Left cardiac atrium (tissue), 4 donors: ENCODE measurements around the gene KLHL26. TPM values are rescaled to one million over a fixed set of nuclear protein-coding genes. Genes with fewer than 3 reads are reported as not detected.

Experiments
- ATAC-seq, 2 donors: fragments of 200-7000 bp; cut with Tn5 transposase; one replicate each; pipeline ENCODE4 v1.9.1; 2020; ENCODE audit warnings: mild to moderate bottlenecking in 2 of 2, moderate library complexity in 2 of 2
- DNase-seq: peaks from one replicate; pipeline ENCODE4 v3.0.0-alpha.2; 2020
- intact Hi-C, 2 donors: fragments of 100-400 bp; cut with DNase I; formaldehyde crosslinking; loops; one replicate each; pipeline versions ENCODE4 v1.14.1 to v1.15.1; 2022 to 2023
- total RNA-seq, 2 donors: library from RNA; stranded (reverse); fragmentation: NEBNext Ultra II Directional; extraction: Animal tissue kit (Norgen Biotek cat#: 25700); gene quantifications; one replicate each; pipeline ENCODE4 v1.2.1, GENCODE V29; 2021
- donor health status: DM: no; HTN: yes; CAD: no.
- donor health status: DM: no; HTN: yes; CAD: no; lungs with severe emphysema.
- donor health status: DM: yes; HTN: yes; CAD: no.
- donor health status: Dilated cardiomyopathy.

Gene KLHL26
- total RNA-seq, 2 donors from 2014 or later, result 7.8 to 10.2 TPM

GRCh38 chr19:18657590-18658365 lies 20.9 kb downstream of the KLHL26 start:
- DNase-seq, result peak; percentile 86
- ATAC-seq, result peak; percentile 50 to 60
- intact Hi-C loops, result no loop called here

GRCh38 chr19:18658366-18658855 lies 21.6 kb downstream of the KLHL26 start:
- DNase-seq, result no peak
- ATAC-seq, result no peak
- intact Hi-C loops, result no loop called here

GRCh38 chr19:18659281-18660050 lies 22.6 kb downstream of the KLHL26 start:
- intact Hi-C loops, result no loop called here
- ATAC-seq, result peak; percentile 44 to 51
- peak; percentile 81 for DNase-seq

- ATAC-seq, result peak; percentile 64 to 84
- intact Hi-C loops, result no loop called here
Measured at GRCh38 chr19:18660051-18660910, 23.5 kb downstream of the KLHL26 start.

GRCh38 chr19:18660939-18661670 lies 24.3 kb downstream of the KLHL26 start:
- intact Hi-C loops, result no loop called here
- no peak for ATAC-seq
- DNase-seq, result no peak

More at GRCh38 chr19:18660051-18660910, 23.5 kb downstream of the KLHL26 start:
- DNase-seq, result peak; percentile 91

- DNase-seq (no peak), ATAC-seq (no peak)
- intact Hi-C loops, result no loop called here
Measured at GRCh38 chr19:18662972-18663732, 26.3 kb downstream of the KLHL26 start.

GRCh38 chr19:18663940-18664530 lies 27.2 kb downstream of the KLHL26 start:
- no peak for ATAC-seq
- no peak for DNase-seq
- intact Hi-C loops, result no loop called here

- intact Hi-C loops, result no loop called here
- peak; percentile 48 for DNase-seq
- ATAC-seq, result peak; percentile 47 to 84
Measured at GRCh38 chr19:18665771-18666202, 29.0 kb downstream of the KLHL26 start.

GRCh38 chr19:18666317-18666716 lies 29.5 kb downstream of the KLHL26 start:
- intact Hi-C loops, result no loop called here
- DNase-seq, result no peak
- ATAC-seq, result peak in 1 of 2 donors; percentile 4

- no peak for DNase-seq
- ATAC-seq, result no peak
- intact Hi-C loops, result no loop called here
Measured at GRCh38 chr19:18666784-18667183, 30.0 kb downstream of the KLHL26 start.

GRCh38 chr19:18667531-18668251 lies 30.9 kb downstream of the KLHL26 start:
- peak; percentile 34 for DNase-seq
- intact Hi-C loops, result no loop called here
- ATAC-seq, result no peak

- no peak for DNase-seq
- ATAC-seq, result no peak
- intact Hi-C loops, result no loop called here
Measured at GRCh38 chr19:18668252-18668631, 31.4 kb downstream of the KLHL26 start.

- intact Hi-C loops, result no loop called here
- ATAC-seq (no peak), DNase-seq (no peak)
Measured at GRCh38 chr19:18668744-18669523, 32.1 kb downstream of the KLHL26 start.

- DNase-seq (no peak), ATAC-seq (no peak)
- intact Hi-C loops, result no loop called here
Measured at GRCh38 chr19:18669524-18669817, 32.6 kb downstream of the KLHL26 start.

GRCh38 chr19:18669883-18670282 lies 33.1 kb downstream of the KLHL26 start:
- ATAC-seq (no peak), DNase-seq (no peak)
- intact Hi-C loops, result loop anchor here (5.0 to 10.0 kb wide), 2 partner anchors 78 to 225 kb away; no protein-coding TSS in a partner anchor

- no peak for DNase-seq
- intact Hi-C loops, result loop anchor here (5.0 to 10.0 kb wide), 2 partner anchors 78 to 226 kb away; no protein-coding TSS in a partner anchor
- ATAC-seq, result no peak
Measured at GRCh38 chr19:18670312-18670711, 33.5 kb downstream of the KLHL26 start.
